22Rv1 (cell line): ENCODE results near the gene LBHD1.

Experiments used
- CTCF ChIP-seq: fragments of 450-650 bp; IDR thresholded peaks from 2 replicates; pipeline ENCODE4 v1.5.1; 2017; ENCODE audit warnings: mild to moderate bottlenecking
- ZFX ChIP-seq: fragments of 450-650 bp; IDR thresholded peaks from 2 replicates; pipeline ENCODE4 v1.6.1; 2017; ENCODE audit warnings: antibody characterized with exemption, borderline replicate concordance

GRCh38 chr11:62652161-62653006 is 19.7 kb downstream of the LBHD1 start:
- TF ChIP-seq CTCF (no peak), ZFX (no peak)
